Measurements from ENCODE around the gene SRGAP1.

- TF ChIP-seq CTCF (IDR thresholded peaks at IDR 0.05) (no peak), POLR2AphosphoS5 (IDR thresholded peaks at IDR 0.05) (no peak), EP300 (IDR thresholded peaks at IDR 0.05) (no peak)
These were observed 20.9 kb downstream of the SRGAP1 start for GRCh38 chr12:63865448-63865847.
